Left hindlimb (tissue), 1 donor: Measurements from ENCODE around the gene QSER1.
"Not testable (repeated sequence)": the region's sequence is repeated elsewhere in the genome, so short reads cannot be mapped to it uniquely, and the experiment has no call there.

Experiments
- DNase-seq: peaks from one replicate; pipeline ENCODE4 v3.0.0-alpha.2; 2018

Gene QSER1

GRCh38 chr11:32892355-32893092 is at the start of gene QSER1:
TSS of gene QSER1 (plus strand) at chr11:32892811. CDS start at chr11:32893126, 315 bp downstream.
- peak; percentile 87 for DNase-seq

- no peak for DNase-seq
Measured at GRCh38 chr11:32843544-32843943, 49.1 kb upstream of the QSER1 start.

- no peak for DNase-seq
Measured at GRCh38 chr11:32847511-32847910, 45.1 kb upstream of the QSER1 start.

GRCh38 chr11:32849761-32850160 is 42.9 kb upstream of the QSER1 start:
- no peak for DNase-seq

GRCh38 chr11:32851251-32851650 is 41.4 kb upstream of the QSER1 start:
- no peak for DNase-seq

GRCh38 chr11:32852207-32852606 is 40.4 kb upstream of the QSER1 start:
- no peak for DNase-seq

GRCh38 chr11:32855601-32856000 is 37.0 kb upstream of the QSER1 start:
- no peak for DNase-seq

GRCh38 chr11:32858731-32859130 is 33.9 kb upstream of the QSER1 start:
- DNase-seq: no peak

GRCh38 chr11:32861850-32862577 is 30.6 kb upstream of the QSER1 start:
- DNase-seq: no peak

- DNase-seq: no peak
Measured at GRCh38 chr11:32864555-32864954, 28.1 kb upstream of the QSER1 start.

- DNase-seq: not testable (repeated sequence)
Measured at GRCh38 chr11:32868752-32869151, 23.9 kb upstream of the QSER1 start.

GRCh38 chr11:32870676-32871075 is 21.9 kb upstream of the QSER1 start:
- DNase-seq: no peak

- no peak for DNase-seq
Measured at GRCh38 chr11:32874132-32874531, 18.5 kb upstream of the QSER1 start.

- DNase-seq: no peak
Measured at GRCh38 chr11:32881286-32881685, 11.3 kb upstream of the QSER1 start.

- no peak for DNase-seq
Measured at GRCh38 chr11:32883421-32883820, 9.2 kb upstream of the QSER1 start.

GRCh38 chr11:32884023-32884422 is 8.6 kb upstream of the QSER1 start:
- DNase-seq: no peak

- no peak for DNase-seq
Measured at GRCh38 chr11:32884770-32885384, 7.7 kb upstream of the QSER1 start.

- DNase-seq: no peak
Measured at GRCh38 chr11:32885556-32885955, 7.1 kb upstream of the QSER1 start.

- DNase-seq: no peak
Measured at GRCh38 chr11:32886180-32886579, 6.4 kb upstream of the QSER1 start.

GRCh38 chr11:32887707-32888383 is 4.8 kb upstream of the QSER1 start:
- DNase-seq: not testable (repeated sequence)

- DNase-seq: not testable (repeated sequence)
Measured at GRCh38 chr11:32888384-32888710, 4.3 kb upstream of the QSER1 start.

GRCh38 chr11:32888805-32889204 is 3.8 kb upstream of the QSER1 start:
- DNase-seq: no peak

- DNase-seq: no peak
Measured at GRCh38 chr11:32890843-32891656, 1.6 kb upstream of the QSER1 start.
